ENCODE data around the gene GDF10. TPM values are rescaled to one million over a fixed set of nuclear protein-coding genes. Genes with fewer than 3 reads are reported as not detected.

GDF10 gene
- total RNA-seq, 1 donor from 2014 or later = not detected

- intact Hi-C loops (cut with micrococcal nuclease) = no loop called here
Measured at GRCh38 chr10:47291682-47292081, 8.3 kb upstream of the GDF10 start.

DNA sequence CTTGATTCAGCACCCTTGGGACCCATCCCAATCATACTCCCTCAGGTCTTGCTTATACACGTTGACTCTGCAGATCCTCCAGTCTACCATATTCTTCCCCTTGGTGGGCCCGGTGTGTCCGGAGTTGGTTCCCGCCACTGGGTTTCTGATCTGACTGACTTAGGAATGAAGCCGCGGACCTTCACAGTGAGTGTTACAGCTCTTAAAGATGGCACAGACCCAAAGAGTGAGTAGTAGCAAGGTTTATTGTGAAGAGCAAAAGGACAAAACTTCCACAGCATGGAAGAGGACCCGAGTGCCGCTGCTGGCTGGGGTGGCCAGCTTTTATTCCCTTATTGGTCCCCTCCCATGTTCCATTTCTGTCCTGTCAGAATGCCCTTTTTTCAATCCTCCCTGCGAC is 5.9 kb upstream of the GDF10 start:
- intact Hi-C loops (cut with micrococcal nuclease) = no loop called here

DNA sequence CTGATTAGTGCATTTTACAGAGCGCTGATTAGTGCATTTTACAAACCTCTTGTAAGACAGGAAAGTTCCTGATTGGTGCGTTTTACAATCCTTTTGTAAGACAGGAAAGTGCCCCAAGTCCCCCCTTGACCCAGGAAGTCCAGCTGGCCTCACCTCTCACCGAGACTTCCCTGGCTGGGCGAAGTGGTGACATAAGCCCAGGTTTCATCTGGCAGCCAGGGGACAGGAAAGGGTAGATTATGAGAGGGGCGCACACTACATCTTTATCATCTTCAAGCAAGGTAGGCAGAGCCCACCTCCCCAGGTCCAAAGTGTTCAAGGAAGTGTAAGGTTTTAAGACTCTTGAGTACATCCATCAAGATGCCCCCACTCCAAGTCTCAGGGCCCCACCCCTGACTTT is 5.5 kb upstream of the GDF10 start:
- intact Hi-C loops (cut with micrococcal nuclease) = no loop called here

DNA sequence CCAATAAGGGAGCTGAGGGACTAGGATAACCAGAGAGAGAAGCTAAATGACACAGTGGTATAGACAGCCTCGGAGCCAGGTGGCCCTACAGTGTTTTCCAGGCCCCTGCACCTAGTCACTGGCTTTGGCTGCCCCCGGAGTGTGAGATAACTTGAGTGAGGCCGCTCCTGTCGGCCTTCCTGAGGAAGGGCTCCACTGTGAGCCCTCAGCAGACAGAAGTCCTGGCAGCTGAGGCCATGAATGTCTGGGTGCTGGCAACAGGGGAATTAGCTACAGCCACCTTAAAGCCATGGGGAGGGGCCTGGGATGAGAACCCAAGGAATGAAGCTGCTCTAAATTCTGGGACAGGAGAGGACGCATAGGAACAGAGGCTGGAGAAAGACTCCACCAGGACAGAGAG is 4.6 kb upstream of the GDF10 start:
- intact Hi-C loops (cut with micrococcal nuclease) = no loop called here

- intact Hi-C loops (cut with micrococcal nuclease) = no loop called here
Measured at GRCh38 chr10:47296156-47296894, 3.7 kb upstream of the GDF10 start.

DNA sequence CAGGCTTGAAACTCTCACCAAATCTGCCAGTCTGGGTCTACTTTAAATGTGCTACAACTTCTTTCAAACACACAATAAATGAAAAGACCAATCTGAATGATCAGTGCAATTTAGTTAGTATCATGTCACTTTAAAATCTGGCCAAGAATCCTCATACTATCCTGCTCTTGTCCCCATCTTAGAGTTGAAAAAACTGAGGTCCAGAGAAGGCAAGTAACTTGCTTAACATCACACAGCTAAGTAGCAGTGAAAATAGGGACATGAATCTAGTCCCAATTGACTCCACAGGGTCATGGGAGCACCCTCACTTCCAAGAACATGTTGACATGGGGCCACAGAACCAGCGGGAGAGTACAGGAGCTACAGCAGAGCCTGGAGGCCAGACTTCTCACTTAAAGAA is 3.1 kb upstream of the GDF10 start:
- intact Hi-C loops (cut with micrococcal nuclease) = no loop called here

DNA sequence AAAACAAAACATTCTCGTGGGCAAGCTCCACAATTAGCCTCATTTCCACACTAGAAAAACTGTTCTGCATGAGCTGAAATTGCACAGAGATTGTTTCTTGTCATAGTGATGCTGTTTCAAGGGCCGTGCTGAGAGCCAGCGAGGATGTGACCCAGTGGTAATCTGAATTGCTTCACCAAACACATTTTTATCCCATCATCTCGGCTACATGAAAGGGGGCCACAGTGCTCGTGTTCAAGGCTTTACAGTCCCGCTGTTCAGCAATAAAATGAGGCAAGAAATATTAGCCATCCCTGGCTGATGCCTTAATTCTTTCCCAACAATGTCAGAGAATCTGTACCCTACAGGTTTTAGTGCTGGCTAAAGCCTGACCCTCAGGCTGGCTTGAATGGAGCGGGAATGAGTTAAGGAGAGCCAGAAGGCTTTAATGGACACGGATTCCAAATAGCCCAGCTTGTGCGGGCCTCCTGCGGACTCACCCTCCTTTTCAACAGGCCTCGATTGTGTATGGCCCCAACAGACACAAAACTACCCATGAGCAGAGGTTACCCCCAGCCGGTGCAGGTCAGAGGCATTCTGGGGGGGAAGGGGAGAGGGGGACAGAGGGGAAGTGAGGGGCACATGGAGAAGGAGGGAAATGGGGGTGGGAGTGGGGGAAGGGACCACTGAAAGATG is 2.0 kb upstream of the GDF10 start:
- intact Hi-C loops (cut with micrococcal nuclease) = no loop called here

GRCh38 chr10:47298715-47299114 is 1.3 kb upstream of the GDF10 start:
- intact Hi-C loops (cut with micrococcal nuclease) = no loop called here

GRCh38 chr10:47300429-47300931 is 483 bp downstream of the GDF10 start:
- intact Hi-C loops (cut with micrococcal nuclease) = no loop called here

- intact Hi-C loops (cut with micrococcal nuclease) = no loop called here
Measured at GRCh38 chr10:47301833-47302232, 1.8 kb downstream of the GDF10 start.

DNA sequence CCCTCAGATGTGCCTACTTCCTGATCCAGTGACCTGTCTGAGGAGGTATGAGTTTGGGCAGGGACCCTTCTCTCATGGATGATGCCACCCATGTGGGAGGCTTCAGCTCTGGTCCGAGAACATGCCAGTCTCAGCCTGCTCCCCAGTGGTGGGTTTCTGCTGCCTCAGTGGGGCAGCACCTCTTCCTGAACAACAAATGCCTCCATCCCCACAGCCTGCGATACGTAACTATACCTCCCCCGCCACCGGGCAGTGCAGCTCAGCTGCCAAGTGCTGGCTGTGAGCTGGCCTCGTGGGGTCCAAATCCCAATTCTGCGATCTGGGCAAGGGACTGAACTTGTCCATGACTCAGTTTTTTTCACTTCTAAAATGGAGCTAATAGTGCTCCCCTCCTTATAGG is 3.1 kb downstream of the GDF10 start:
- intact Hi-C loops (cut with micrococcal nuclease) = no loop called here

DNA sequence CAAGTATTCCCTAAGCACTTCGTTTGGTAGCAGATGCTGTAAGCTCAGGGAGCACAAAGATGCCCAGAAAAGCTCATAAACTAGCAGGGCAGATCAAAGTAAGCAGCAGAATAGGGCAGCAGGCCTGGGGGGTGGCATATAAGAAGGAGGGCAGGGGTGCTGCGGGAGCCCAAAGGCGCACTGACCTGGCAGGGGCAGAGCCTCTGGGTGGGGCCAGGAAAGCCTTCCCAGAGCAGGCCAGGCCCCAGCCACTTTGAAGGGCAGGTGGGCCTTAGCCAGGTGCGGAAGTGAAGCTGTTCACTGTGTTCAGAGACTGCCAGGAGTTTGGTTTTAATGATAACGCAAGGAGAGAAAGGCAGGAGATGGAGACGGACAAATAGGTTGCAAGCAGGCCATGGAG is 3.9 kb downstream of the GDF10 start:
- intact Hi-C loops (cut with micrococcal nuclease) = no loop called here

GRCh38 chr10:47305566-47305965 is 5.6 kb downstream of the GDF10 start:
- intact Hi-C loops (cut with micrococcal nuclease) = no loop called here

DNA sequence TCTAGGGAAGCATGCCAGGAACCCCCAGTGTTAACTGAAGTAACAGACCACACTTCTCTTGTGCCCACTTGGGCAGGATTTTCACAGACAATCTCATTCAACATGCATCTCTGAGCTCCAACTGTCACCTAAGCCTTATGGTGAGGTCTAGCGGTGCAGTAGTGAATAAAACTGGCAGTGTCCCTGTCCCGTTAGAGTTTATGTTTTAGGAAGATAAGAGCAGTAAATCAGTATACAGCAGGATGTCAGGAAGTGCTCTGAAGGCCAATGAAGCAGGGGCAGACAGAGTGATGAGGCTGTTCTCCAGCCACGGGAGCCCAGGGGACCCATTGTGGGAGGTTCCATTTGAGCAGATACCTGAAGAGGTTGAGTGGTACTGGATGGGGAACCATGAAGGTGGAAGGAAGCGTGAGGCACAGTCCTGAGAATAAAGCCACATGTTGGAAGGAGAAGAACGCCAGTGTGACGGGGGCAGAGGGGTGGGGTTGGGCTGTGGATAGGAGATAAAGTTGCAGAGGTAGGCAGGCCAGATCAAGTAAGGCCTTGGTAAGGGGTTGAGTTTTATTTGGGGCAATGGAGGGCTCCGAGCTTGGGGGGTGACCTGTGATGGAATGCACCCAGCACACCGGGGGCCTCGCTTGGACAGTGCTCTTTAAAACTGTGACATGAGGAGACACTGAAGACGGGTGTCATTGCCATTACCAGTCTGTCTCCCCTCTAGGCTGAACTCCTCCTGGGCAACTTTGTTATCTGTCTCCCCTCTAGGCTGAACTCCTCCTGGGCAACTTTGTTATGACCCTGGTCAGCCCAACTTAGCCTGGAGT is 6.6 kb downstream of the GDF10 start:
- intact Hi-C loops (cut with micrococcal nuclease) = no loop called here

DNA sequence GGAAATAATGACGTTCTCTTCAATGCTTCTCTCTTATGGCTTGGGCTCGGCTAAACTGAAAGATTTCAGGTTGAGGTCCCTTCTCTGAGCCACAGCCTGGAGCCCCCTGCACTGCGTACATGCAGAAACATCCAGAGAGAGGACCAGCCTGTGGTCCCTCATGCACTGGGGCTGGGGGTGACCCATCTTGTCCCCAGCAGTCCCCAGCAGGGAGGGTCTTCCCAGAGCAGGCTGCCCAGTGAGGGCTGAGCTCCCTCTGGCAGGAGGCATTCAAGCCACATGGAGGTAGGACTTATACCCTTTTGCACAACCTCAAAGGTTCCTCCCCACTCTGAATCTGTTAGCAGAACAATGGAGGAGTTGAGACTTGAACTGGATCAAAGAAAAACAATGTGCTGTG is 7.4 kb downstream of the GDF10 start:
- intact Hi-C loops (cut with micrococcal nuclease) = no loop called here

GRCh38 chr10:47308775-47309174 is 8.8 kb downstream of the GDF10 start:
- intact Hi-C loops (cut with micrococcal nuclease) = no loop called here

DNA sequence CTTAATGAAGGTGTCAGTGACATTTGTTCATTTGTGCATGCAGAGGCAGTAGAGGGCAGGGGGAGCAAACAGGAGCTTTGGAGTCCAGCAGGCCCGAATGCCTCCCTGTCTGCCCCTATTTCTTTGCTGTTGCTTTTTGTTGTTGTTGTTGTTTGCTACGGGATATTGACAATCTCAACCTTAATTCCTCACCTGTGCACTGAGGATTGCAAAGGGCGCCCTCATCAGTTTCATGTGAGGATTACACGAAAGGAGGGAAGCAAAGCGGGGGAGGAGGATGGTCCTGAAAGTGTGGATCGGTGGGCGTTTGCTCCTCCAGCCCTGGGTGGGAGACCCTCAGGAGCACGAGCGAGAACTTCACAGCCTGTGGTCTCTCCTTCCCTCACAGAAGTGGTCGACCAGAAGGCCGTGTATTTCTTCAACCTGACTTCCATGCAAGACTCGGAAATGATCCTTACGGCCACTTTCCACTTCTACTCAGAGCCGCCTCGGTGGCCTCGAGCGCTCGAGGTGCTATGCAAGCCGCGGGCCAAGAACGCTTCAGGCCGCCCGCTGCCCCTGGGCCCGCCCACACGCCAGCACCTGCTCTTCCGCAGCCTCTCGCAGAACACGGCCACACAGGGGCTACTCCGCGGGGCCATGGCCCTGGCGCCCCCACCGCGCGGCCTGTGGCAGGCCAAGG is 9.6 kb downstream of the GDF10 start:
- intact Hi-C loops (cut with micrococcal nuclease) = loop anchor here (5.0 kb wide), 1 partner anchor 32 kb away; no protein-coding TSS in a partner anchor

DNA sequence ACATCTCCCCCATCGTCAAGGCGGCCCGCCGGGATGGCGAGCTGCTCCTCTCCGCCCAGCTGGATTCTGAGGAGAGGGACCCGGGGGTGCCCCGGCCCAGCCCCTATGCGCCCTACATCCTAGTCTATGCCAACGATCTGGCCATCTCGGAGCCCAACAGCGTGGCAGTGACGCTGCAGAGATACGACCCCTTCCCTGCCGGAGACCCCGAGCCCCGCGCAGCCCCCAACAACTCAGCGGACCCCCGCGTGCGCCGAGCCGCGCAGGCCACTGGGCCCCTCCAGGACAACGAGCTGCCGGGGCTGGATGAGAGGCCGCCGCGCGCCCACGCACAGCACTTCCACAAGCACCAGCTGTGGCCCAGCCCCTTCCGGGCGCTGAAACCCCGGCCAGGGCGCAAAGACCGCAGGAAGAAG is 10.1 kb downstream of the GDF10 start:
- intact Hi-C loops (cut with micrococcal nuclease) = loop anchor here (5.0 kb wide), 1 partner anchor 33 kb away; no protein-coding TSS in a partner anchor

GRCh38 chr10:47311193-47311931 is 11.4 kb downstream of the GDF10 start:
- intact Hi-C loops (cut with micrococcal nuclease) = loop anchor here (1.0 to 5.0 kb wide), 2 partner anchors 34 to 130 kb away; no protein-coding TSS in a partner anchor

DNA sequence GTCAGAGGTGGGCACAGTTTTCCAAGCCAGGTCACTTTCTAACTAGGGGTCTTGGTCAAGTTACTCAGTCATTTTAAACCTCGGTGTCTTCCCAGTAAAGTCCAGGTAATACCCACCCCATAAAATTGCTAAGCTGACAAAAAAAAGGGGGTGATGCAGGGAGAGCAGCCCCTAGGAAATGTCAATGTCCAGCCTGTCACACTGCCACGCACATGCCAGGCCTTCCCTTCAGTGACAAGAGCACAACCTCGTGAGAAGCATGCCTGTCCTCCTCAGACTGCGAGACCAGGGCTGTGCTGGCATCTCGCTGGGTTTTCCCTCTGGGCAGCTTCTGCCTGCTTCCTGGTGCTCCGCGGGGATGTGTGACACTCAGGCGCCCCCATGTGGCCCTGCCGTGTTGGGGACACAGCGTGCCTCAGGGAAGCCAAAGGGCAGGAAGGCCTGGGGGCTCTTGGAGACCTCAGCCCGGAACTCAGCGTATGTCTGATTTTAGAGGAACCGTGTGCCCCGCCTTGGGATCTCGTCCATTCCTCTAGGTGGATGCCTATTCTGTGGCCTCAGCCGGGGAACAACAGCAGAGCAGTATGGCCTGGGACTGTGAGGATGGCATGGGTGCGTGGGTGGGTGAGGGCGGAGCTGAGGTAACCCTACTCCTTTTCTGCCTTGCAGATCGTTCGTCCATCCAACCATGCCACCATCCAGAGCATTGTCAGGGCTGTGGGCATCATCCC is 12.1 kb downstream of the GDF10 start:
- intact Hi-C loops (cut with micrococcal nuclease) = loop anchor here (1.0 to 5.0 kb wide), 4 partner anchors 35 to 288 kb away; no protein-coding TSS in a partner anchor

Data from T-helper 1 cell treated with Interleukin-12 subunit alpha and Interleukin-12 subunit beta and Interleukin-4 antibody, amounts not matched to agents 30 ng/mL and 1 ng/mL, for 36 hours (primary cell).